GM12878 (cell line): Measurements from ENCODE around the gene PGAM2. TPM values are rescaled to one million over a fixed set of nuclear protein-coding genes. Genes with fewer than 3 reads are reported as not detected.

Experiments used
- CHD1 ChIP-seq: IDR thresholded peaks from 2 replicates; pipeline ENCODE4 v1.6.1; 2012; ENCODE audit warnings: low read depth, low read length, improper control_type of control experiment
- CUX1 ChIP-seq: IDR thresholded peaks from 2 replicates; pipeline ENCODE4 v1.6.1; 2012; ENCODE audit warnings: improper control_type of control experiment, low read depth, low read length; ENCODE audit not compliant: insufficient replicate concordance
- E4F1 ChIP-seq: fragments of 450-650 bp; IDR thresholded peaks from 2 replicates; pipeline ENCODE4 v1.6.1; 2018; ENCODE audit warnings: borderline replicate concordance, mild to moderate bottlenecking; ENCODE audit not compliant: partially characterized antibody
- ESRRA ChIP-seq: IDR thresholded peaks from 2 replicates; pipeline ENCODE4 v1.6.1; 2012; ENCODE audit warnings: mild to moderate bottlenecking, low read length, improper control_type of control experiment
- FOXK2 ChIP-seq: fragments of 450-650 bp; IDR thresholded peaks from 2 replicates; pipeline ENCODE4 v1.6.1; 2017; ENCODE audit warnings: mild to moderate bottlenecking, moderate library complexity
- IKZF1 ChIP-seq: fragments of 450-650 bp; conservative IDR thresholded peaks from 2 replicates; pipeline ENCODE4 v1.6.1; 2017; ENCODE audit warnings: antibody characterized with exemption, mild to moderate bottlenecking
- MEF2A ChIP-seq: IDR thresholded peaks from 2 replicates; pipeline ENCODE4 v1.6.1; 2011; ENCODE audit warnings: low read depth, mild to moderate bottlenecking, low read length, moderate library complexity; ENCODE audit not compliant: insufficient read depth
- PML ChIP-seq: IDR thresholded peaks from 2 replicates; pipeline ENCODE4 v1.6.1; 2012; ENCODE audit warnings: low read length, inconsistent platforms
- REST ChIP-seq: IDR thresholded peaks from 2 replicates; pipeline ENCODE4 v1.6.1; 2012; ENCODE audit warnings: mild to moderate bottlenecking, low read depth, low read length
- SREBF2 ChIP-seq: IDR thresholded peaks from 2 replicates; pipeline ENCODE4 v1.6.1; 2012; ENCODE audit warnings: mild to moderate bottlenecking, low read length
- TCF3 ChIP-seq: IDR thresholded peaks from 2 replicates; pipeline ENCODE4 v1.6.1; 2012; ENCODE audit warnings: low read depth, mild to moderate bottlenecking, low read length, borderline replicate concordance; ENCODE audit not compliant: insufficient read depth
- TCF7 ChIP-seq: IDR thresholded peaks from 2 replicates; pipeline ENCODE4 v1.6.1; 2014; ENCODE audit warnings: antibody characterized with exemption, borderline replicate concordance
- ZBTB40 ChIP-seq: fragments of 450-650 bp; IDR thresholded peaks from 2 replicates; pipeline ENCODE4 v1.6.1; 2016; ENCODE audit warnings: mild to moderate bottlenecking, moderate library complexity, borderline replicate concordance
- polyA plus RNA-seq, 11 experiments: library from polyadenylated mRNA; depleted of rRNA in 4 of 11; unstranded in 6 of 11; stranded (reverse) in 5 of 11; fragments of >200 nt; fragmentation: Nextera tagmentation in 4 of 11; fragmentation: Illumina TruSeq in 1 of 11; extraction: Ambion mirVana in 4 of 11; extraction: Trizol in 1 of 11; gene quantifications; 1 replicate in 1 of 11; 2 replicates in 10 of 11; pipeline versions ENCODE4 v1.2.1 to v1.2.3, GENCODE V29; 2011 to 2016; ENCODE audit warnings: inconsistent platforms in 2 of 11, missing spikeins in 2 of 11, low read depth in 1 of 11
- total RNA-seq, 4 experiments: library from RNA; depleted of rRNA in 3 of 4; stranded (reverse); fragments of >200 nt in 3 of 4; fragmentation: Illumina TruSeq in 1 of 4; extraction: Trizol in 1 of 4; gene quantifications; 2 replicates each; pipeline versions ENCODE4 v1.2.1 to v1.2.3, GENCODE V29; 2013 to 2021

The PGAM2 gene
- total and polyA plus RNA-seq, 10 of the 15 experiments (the other 5 are each of a cell fraction or from before 2014, with no cell fraction given) = not detected

- TF ChIP-seq CUX1 (no peak), FOXK2 (no peak), ESRRA (no peak), PML (no peak), TCF3 (no peak), REST (no peak), IKZF1 (no peak), TCF7 (no peak), CHD1 (no peak), MEF2A (no peak), ZBTB40 (peak; percentile 21; the same call in 1 of the 2 replicates), SREBF2 (no peak), E4F1 (no peak)
Measured at GRCh38 chr7:44082541-44083207, 17.3 kb upstream of the PGAM2 start (continued).
